Measurements from ENCODE around the gene RNU6-7. TPM values are rescaled to one million over a fixed set of nuclear protein-coding genes. Genes with fewer than 3 reads are reported as not detected.
A peak's percentile ranks its signal among the peaks of the same experiment; 100 is the strongest.

The RNU6-7 gene
- total RNA-seq, 2 donors from 2014 or later, result not detected

DNA sequence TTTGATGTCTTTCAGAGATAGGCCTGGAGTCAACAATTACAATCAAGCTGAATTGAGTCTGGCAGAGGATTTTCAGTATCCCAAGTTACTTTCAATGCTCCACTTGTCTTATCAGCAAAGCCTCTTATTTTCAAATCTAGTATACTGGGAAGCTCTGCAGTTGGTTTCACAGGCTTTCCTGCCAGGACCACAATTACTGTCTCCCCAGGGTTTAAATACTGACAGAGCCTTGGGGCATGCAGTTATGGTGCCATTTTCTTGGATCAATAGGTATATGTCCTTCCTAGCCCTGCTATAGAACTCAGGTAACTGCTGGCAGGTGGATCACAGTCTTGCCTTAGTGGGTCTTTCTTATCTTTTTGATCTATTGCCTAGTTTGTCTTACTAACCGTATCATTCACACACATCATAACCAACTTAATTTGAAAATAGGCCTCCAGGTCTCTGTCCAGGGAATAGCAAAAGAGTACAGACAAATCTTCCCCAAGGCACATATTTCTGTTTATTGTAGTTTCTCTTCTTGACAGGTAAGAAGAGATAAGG lies 23.6 kb downstream of the RNU6-7 start:
- H3K36me3 ChIP-seq, result no peaks in the 10 kb centered on the region
- no peaks in the 10 kb centered on the region for H3K4me1 ChIP-seq (replicated peaks)
- intact Hi-C loops (cut with DNase I), result no loop called here
- H3K27me3 ChIP-seq (replicated peaks; ENCODE audit: insufficient read depth), result no peaks in the 10 kb centered on the region
- no peak for DNase-seq (ENCODE audit: low spot score)
- H3K27ac ChIP-seq, result peak overlapping the region in 1 of 2 donors; percentile 9
- no peak overlapping the region for H3K4me3 ChIP-seq
- TF ChIP-seq, protein P1, sequence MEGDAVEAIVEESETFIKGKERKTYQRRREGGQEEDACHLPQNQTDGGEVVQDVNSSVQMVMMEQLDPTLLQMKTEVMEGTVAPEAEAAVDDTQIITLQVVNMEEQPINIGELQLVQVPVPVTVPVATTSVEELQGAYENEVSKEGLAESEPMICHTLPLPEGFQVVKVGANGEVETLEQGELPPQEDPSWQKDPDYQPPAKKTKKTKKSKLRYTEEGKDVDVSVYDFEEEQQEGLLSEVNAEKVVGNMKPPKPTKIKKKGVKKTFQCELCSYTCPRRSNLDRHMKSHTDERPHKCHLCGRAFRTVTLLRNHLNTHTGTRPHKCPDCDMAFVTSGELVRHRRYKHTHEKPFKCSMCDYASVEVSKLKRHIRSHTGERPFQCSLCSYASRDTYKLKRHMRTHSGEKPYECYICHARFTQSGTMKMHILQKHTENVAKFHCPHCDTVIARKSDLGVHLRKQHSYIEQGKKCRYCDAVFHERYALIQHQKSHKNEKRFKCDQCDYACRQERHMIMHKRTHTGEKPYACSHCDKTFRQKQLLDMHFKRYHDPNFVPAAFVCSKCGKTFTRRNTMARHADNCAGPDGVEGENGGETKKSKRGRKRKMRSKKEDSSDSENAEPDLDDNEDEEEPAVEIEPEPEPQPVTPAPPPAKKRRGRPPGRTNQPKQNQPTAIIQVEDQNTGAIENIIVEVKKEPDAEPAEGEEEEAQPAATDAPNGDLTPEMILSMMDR (IDR thresholded peaks at IDR 0.05), result no peak
- H3K9me3 ChIP-seq, result no peaks in the 10 kb centered on the region
- WGBS, result 50% methylated on average over 1 of the region's 1 CpG

DNA sequence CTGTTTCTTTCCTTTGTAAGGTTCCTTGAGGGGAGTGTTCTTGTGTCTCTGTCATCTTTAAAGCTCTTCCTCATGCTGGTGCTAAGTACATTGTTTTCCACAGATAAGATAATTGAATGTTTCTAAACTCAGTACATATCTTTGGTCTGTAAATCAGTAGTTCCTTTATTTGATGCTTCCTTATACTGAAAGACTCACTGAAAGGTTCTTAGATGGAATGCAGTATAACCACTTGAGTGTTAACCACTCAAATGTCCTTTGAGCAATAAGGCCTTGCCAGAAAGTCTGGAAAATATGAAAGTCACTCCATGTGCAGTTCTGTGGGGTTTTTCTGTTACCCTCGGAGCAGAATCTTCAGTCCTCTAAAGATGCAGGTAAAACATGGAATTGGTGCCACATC lies 24.2 kb downstream of the RNU6-7 start:
- Histone ChIP-seq H3K27me3 (replicated peaks; ENCODE audit: insufficient read depth) (no peaks in the 10 kb centered on the region), H3K9me3 (no peaks in the 10 kb centered on the region), H3K4me1 (replicated peaks) (no peaks in the 10 kb centered on the region), H3K27ac (no peak overlapping the region), H3K36me3 (no peaks in the 10 kb centered on the region), H3K4me3 (no peak overlapping the region)
- no peak for DNase-seq (ENCODE audit: low spot score)
- TF ChIP-seq POLR2AphosphoS5 (IDR thresholded peaks at IDR 0.05) (peak; percentile 12), POLR2A (IDR thresholded peaks at IDR 0.05) (no peak)
- WGBS, result 53% methylated on average over 1 of the region's 1 CpG
- intact Hi-C loops (cut with DNase I), result no loop called here

DNA sequence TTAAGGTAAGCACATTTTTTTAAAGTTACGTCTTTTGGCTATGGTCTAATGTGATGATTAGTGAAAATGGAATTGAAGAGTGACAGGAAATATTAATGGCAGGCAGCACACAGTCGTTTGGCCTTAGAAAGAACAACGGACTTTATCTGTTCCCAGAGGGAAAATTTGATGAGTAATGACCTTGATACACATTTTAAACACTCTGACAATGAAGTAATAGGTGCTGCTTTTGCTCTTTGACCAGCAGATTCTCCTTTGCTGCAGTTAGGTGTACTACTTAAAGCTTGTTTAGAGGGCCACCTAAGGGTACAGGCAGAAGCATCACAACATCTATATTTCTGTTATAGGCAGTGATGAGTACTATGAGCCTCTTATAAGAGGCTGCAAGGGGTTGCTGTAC lies 28.3 kb downstream of the RNU6-7 start:
- no peaks in the 10 kb centered on the region for H3K4me1 ChIP-seq (replicated peaks)
- H3K9me3 ChIP-seq, result no peaks in the 10 kb centered on the region
- H3K27me3 ChIP-seq (replicated peaks; ENCODE audit: insufficient read depth), result no peaks in the 10 kb centered on the region
- intact Hi-C loops (cut with DNase I), result no loop called here
- H3K36me3 ChIP-seq, result no peaks in the 10 kb centered on the region
- H3K4me3 ChIP-seq, result no peak overlapping the region
- no peak for DNase-seq (ENCODE audit: low spot score)
- 22% methylated on average over 3 of the region's 3 CpGs for WGBS
- TF ChIP-seq, protein P1 (IDR thresholded peaks at IDR 0.05), result no peak
- no peak for TF ChIP-seq POLR2A (IDR thresholded peaks at IDR 0.05)
- no peak for TF ChIP-seq POLR2AphosphoS5 (IDR thresholded peaks at IDR 0.05)
- H3K27ac ChIP-seq, result no peak overlapping the region

DNA sequence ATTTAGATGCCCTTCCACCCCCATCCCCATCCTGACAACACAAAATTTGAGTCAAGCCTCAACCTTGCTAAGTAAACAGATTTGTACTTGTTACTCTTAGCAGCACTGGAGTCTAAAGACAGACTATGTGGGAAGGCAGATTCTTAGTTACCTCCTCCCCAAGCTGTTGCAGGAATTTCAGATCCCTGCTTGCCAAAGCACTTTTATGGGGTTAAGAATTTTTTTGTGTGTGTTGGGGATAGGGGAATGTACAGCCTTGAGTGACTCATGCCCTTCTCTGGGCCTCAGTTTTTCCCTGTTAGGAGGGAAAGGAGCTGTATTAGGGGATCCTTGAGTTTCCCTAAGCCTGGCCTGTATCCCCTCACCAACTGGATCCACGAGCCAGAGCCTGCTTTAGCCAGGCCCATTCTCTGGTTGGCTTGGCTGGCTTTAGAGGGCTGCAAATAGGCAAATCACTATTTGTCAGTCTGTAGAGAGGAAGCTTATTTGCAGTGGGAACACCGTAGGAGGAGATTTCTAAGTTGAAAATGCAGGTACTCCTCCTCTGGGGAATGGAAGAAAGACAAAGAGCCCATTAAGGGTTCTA lies 28.9 kb downstream of the RNU6-7 start:
- H3K27ac ChIP-seq, result no peak overlapping the region

DNA sequence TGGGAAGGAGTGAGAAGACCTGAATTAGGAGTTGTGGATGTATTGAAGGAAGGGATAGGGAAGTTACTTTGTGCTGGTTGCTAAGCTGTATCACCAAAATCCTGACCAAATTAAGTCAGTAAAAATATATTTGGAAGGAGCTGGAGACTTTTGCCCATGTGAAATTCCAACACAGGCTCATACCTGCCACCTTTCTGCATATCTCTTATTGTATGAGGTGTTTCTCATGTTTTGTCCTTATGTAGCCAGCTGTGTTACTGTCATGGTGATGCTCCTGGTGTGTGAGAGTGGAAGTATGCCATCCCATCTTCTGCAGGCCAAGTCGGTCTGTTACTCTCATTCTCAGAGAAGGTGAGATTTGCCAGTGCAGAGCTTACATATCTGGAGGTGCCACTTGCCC lies 30.6 kb downstream of the RNU6-7 start:
- Histone ChIP-seq H3K9me3 (no peaks in the 10 kb centered on the region), H3K4me3 (no peak overlapping the region), H3K27ac (no peak overlapping the region), H3K36me3 (no peaks in the 10 kb centered on the region), H3K4me1 (replicated peaks) (no peaks in the 10 kb centered on the region), H3K27me3 (replicated peaks; ENCODE audit: insufficient read depth) (no peaks in the 10 kb centered on the region)
- no peak for TF ChIP-seq POLR2A (IDR thresholded peaks at IDR 0.05)
- TF ChIP-seq POLR2AphosphoS5 (IDR thresholded peaks at IDR 0.05), result no peak
- TF ChIP-seq, protein P1 (IDR thresholded peaks at IDR 0.05), result no peak
- DNase-seq (ENCODE audit: low spot score), result no peak
- WGBS, result 94% methylated on average over 1 of the region's 1 CpG
- intact Hi-C loops (cut with DNase I), result no loop called here

More for the DNA sequence above, 28.9 kb downstream of the RNU6-7 start:
- Histone ChIP-seq H3K27me3 (replicated peaks; ENCODE audit: insufficient read depth) (no peaks in the 10 kb centered on the region), H3K36me3 (no peaks in the 10 kb centered on the region), H3K4me3 (no peak overlapping the region), H3K9me3 (no peaks in the 10 kb centered on the region), H3K4me1 (replicated peaks) (no peaks in the 10 kb centered on the region)
- TF ChIP-seq POLR2A (IDR thresholded peaks at IDR 0.05) (no peak), POLR2AphosphoS5 (IDR thresholded peaks at IDR 0.05) (no peak)
- TF ChIP-seq, protein P1 (IDR thresholded peaks at IDR 0.05), result no peak
- intact Hi-C loops (cut with DNase I), result no loop called here
- 73% methylated on average over 2 of the region's 2 CpGs for WGBS
- DNase-seq (ENCODE audit: low spot score), result no peak

Data from prostate gland (tissue), 2 donors.